ENCODE measurements around the gene NAGK. TPM values are rescaled to one million over a fixed set of nuclear protein-coding genes. Genes with fewer than 3 reads are reported as not detected.

The NAGK gene
- total RNA-seq, 3 donors from 2014 or later: 64.5 to 105 (median 67.9) TPM

DNA sequence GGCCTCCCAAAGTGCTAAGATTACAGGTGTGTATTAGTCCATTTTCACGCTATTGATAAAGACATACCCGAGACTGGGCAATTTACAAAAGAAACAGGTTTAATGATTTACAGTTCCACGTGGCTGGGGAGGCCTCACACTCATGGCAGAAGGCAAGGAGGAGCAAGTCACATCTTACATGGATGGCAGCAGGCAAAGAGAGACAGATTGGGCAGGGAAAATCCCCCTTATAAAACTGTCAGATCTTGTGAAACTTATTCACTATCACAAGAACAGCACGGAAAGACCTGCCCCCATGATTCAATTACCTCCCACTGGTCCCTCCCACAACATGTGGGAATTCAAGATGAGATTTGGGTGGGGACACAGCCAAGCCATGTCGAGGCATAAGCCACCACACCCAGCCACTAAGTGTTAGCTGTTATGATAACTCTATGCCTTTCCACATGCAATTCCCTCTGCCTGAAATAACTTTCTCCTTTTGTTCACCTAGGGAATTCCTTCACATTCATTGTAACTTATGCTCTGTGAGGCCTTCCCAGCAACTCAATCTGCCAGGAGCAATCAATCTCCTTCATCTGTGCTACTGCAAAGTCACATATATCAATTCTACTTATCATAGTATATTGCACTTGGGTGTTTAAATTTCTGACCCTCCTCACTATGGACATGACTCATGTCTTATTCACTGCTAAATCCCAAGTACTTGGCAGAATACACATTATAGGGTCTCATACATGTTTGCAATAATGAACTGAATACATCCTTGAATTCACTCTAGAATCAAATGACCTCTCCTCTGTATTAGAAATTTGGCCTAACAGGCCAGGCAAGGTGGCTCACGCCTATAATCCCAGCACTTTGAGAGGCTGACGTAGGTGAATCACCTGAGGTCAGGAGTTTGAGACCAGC, 54.2 kb downstream of the NAGK start:
- TF ChIP-seq, protein P1, sequence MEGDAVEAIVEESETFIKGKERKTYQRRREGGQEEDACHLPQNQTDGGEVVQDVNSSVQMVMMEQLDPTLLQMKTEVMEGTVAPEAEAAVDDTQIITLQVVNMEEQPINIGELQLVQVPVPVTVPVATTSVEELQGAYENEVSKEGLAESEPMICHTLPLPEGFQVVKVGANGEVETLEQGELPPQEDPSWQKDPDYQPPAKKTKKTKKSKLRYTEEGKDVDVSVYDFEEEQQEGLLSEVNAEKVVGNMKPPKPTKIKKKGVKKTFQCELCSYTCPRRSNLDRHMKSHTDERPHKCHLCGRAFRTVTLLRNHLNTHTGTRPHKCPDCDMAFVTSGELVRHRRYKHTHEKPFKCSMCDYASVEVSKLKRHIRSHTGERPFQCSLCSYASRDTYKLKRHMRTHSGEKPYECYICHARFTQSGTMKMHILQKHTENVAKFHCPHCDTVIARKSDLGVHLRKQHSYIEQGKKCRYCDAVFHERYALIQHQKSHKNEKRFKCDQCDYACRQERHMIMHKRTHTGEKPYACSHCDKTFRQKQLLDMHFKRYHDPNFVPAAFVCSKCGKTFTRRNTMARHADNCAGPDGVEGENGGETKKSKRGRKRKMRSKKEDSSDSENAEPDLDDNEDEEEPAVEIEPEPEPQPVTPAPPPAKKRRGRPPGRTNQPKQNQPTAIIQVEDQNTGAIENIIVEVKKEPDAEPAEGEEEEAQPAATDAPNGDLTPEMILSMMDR (IDR thresholded peaks at IDR 0.05): no peak
- intact Hi-C loops (cut with DNase I, micrococcal nuclease): no loop called here
- no peak overlapping the region for H3K4me3 ChIP-seq
- H3K9me3 ChIP-seq: no peaks in the 10 kb centered on the region
- ATAC-seq (no peak), DNase-seq (no peak)
- no peaks in the 10 kb centered on the region for H3K36me3 ChIP-seq (ENCODE audit: low read depth)
- H3K4me1 ChIP-seq (ENCODE audit: low read depth): no peaks in the 10 kb centered on the region

DNA sequence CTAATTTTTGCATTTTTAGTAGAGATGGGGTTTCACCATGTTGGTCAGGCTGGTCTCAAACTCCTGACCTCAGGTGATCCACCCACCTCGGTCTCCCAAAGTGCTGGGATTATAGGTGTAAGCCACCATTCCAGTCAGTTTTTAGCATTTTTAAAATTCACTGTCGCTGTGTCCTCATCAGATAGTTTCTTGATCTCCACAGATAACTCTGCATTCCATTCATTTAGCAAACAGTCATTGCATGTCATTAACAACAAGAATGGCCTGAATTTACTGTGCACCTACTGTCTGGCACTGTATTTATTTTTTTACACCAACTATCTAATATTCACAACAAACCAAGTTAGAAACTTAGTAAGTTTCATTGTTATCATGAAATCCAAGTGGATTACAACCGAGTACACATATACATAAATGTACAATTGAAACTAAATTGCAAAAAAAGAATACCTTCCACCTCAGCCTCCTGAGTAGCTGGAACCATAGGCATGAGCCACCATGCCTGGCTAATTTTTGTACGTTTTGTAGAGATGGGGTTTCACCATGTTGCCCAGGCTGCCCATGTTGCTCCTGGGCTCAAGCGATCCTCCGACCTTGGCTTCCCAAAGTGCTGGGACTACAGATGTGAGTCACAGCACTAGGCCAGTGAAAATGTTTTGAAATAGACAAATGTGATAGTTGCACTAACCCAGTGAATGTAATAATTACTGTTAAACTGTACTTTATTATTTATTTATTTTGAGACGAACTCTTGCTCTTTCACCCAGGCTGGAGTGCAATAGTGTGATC, 57.3 kb downstream of the NAGK start:
- Histone ChIP-seq H3K36me3 (ENCODE audit: low read depth) (no peaks in the 10 kb centered on the region), H3K4me1 (ENCODE audit: low read depth) (peaks cover 6% of the 10 kb centered on the region), H3K4me3 (no peak overlapping the region), H3K9me3 (no peaks in the 10 kb centered on the region)
- no peak for ATAC-seq
- intact Hi-C loops (cut with DNase I, micrococcal nuclease): no loop called here
- TF ChIP-seq, protein P1 (IDR thresholded peaks at IDR 0.05): no peak
- DNase-seq: no peak

DNA sequence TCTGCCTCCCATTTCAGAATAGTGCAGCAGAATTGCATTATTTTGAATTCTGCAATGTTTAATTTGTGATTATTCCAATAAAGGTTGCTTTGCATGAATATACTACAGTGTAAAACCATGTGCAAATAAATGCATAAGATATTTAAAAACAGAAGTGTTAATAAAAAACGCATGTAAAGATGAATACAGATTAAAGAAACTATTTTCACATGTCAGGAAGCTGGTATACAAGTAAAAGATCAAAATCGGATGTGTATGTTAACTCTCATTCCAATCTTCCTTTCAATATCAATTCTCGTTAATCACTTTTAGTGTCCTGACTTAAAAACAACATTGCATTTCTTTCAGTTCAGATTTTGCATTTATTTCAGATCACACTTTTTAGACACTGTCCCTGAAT, 58.5 kb downstream of the NAGK start:
- H3K4me1 ChIP-seq (ENCODE audit: low read depth): peaks cover 16% of the 10 kb centered on the region
- H3K4me3 ChIP-seq: no peak overlapping the region
- no peaks in the 10 kb centered on the region for H3K36me3 ChIP-seq (ENCODE audit: low read depth)
- no peak for DNase-seq
- no peaks in the 10 kb centered on the region for H3K9me3 ChIP-seq
- ATAC-seq: no peak
- TF ChIP-seq, protein P1 (IDR thresholded peaks at IDR 0.05): no peak
- intact Hi-C loops (cut with DNase I, micrococcal nuclease): no loop called here

Other genes with a start within 250 kb of the NAGK start
- gene CLEC4F, start 248.0 kb upstream of the NAGK start, total RNA-seq: under 1 TPM in 2 of 3 donors, not detected in 1; 0.14 to 0.19 TPM
- gene CD207, start 232.8 kb upstream of the NAGK start, total RNA-seq: under 1 TPM in 2 of 3 donors, not detected in 1; 0.19 to 0.61 TPM
- under 1 TPM in 1 of 3 donors, not detected in 2; 0.47 TPM for gene VAX2, start 168.1 kb upstream of the NAGK start, total RNA-seq
- gene ATP6V1B1, start 132.7 kb upstream of the NAGK start, total RNA-seq: not detected
- gene ANKRD53, start 90.0 kb upstream of the NAGK start, total RNA-seq: 1 to 10 TPM in 1 of 3 donors, under 1 TPM in 2; 0.23 to 1.8 (median 0.75) TPM
- 10 to 100 TPM; 51.0 to 63.0 (median 51.4) TPM for gene TEX261, start 73.8 kb upstream of the NAGK start, total RNA-seq
- gene MCEE, start 61.6 kb downstream of the NAGK start, total RNA-seq: 10 to 100 TPM; 18.2 to 22.8 (median 19.1) TPM
- 10 to 100 TPM; 20.6 to 26.1 (median 21.3) TPM for gene MPHOSPH10, start 62.0 kb downstream of the NAGK start, total RNA-seq
- gene PAIP2B, start 158.5 kb downstream of the NAGK start, total RNA-seq: 10 to 100 TPM in 1 of 3 donors, 1 to 10 TPM in 2; 5.6 to 14.6 (median 6.5) TPM

Data from mucosa of descending colon (tissue), 3 donors.